ENCODE measurements around the gene GPR39. TPM values are rescaled to one million over a fixed set of nuclear protein-coding genes. Genes with fewer than 3 reads are reported as not detected.

Gene GPR39
- total RNA-seq, 1 experiment from 2014 or later, result 0.50 TPM

DNA sequence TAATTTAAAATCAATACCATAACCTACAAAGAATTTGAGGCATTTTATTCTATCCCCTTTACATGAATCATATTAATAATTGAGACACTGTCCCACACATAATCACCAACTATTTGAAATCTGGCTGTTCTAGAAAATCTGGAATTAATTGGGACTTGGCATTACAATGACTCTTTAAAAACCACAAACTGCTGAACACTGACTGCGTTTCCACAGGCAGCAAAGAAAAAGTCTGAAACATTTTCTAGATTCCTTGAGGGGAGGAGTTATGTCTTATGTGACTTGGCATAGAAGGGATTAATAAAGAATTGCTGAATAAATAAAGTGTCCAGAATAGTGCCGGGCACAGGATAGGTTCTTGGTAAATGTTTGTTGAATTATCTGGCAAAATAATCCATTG, 61.4 kb downstream of the GPR39 start:
- TF ChIP-seq, protein P1, sequence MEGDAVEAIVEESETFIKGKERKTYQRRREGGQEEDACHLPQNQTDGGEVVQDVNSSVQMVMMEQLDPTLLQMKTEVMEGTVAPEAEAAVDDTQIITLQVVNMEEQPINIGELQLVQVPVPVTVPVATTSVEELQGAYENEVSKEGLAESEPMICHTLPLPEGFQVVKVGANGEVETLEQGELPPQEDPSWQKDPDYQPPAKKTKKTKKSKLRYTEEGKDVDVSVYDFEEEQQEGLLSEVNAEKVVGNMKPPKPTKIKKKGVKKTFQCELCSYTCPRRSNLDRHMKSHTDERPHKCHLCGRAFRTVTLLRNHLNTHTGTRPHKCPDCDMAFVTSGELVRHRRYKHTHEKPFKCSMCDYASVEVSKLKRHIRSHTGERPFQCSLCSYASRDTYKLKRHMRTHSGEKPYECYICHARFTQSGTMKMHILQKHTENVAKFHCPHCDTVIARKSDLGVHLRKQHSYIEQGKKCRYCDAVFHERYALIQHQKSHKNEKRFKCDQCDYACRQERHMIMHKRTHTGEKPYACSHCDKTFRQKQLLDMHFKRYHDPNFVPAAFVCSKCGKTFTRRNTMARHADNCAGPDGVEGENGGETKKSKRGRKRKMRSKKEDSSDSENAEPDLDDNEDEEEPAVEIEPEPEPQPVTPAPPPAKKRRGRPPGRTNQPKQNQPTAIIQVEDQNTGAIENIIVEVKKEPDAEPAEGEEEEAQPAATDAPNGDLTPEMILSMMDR (conservative IDR thresholded peaks at IDR 0.05), result no peak
- Histone ChIP-seq H3K9ac (ENCODE audit: extremely low read depth, insufficient read length, low read length) (no peak overlapping the region), H3K14ac (ENCODE audit: insufficient read depth, low read length) (no peak overlapping the region), H3K4me2 (ENCODE audit: insufficient read depth, insufficient read length, low read length) (no peak overlapping the region), H3K23ac (ENCODE audit: insufficient read length, low read depth, low read length) (no peak overlapping the region), H3K56ac (ENCODE audit: insufficient read length, low read depth, low read length) (no peak overlapping the region), H3T11ph (ENCODE audit: low read length) (no peak overlapping the region), H3K9me3 (ENCODE audit: control insufficient read depth, low read depth, low read length) (no peaks in the 10 kb centered on the region), H3K79me1 (ENCODE audit: insufficient read depth, low read depth, low read length, poor library complexity, severe bottlenecking) (no peaks in the 10 kb centered on the region), H2BK120ac (ENCODE audit: low read depth, low read length, poor library complexity, severe bottlenecking) (no peak overlapping the region), H4K8ac (replicated peaks; ENCODE audit: insufficient read length, low read depth, low read length) (no peak overlapping the region), H2BK12ac (ENCODE audit: insufficient read length, low read depth, low read length) (no peak overlapping the region), H2AFZ (ENCODE audit: low read length) (no peak overlapping the region), H4K5ac (ENCODE audit: insufficient read length, low read depth, low read length) (no peak overlapping the region), H4K91ac (ENCODE audit: insufficient read length, low read depth, low read length) (no peak overlapping the region), H3K27me3 (ENCODE audit: insufficient read depth, low read length) (no peaks in the 10 kb centered on the region), H2BK15ac (ENCODE audit: low read depth, low read length) (no peak overlapping the region), H4K20me1 (ENCODE audit: control insufficient read depth, insufficient read depth, insufficient read length) (no peaks in the 10 kb centered on the region), H2BK20ac (ENCODE audit: low read depth, low read length, poor library complexity, severe bottlenecking) (no peak overlapping the region), H3K27ac (ENCODE audit: insufficient read length, low read depth, low read length) (no peak overlapping the region), H3K4ac (ENCODE audit: low read depth, low read length) (no peak overlapping the region), H3K4me1 (ENCODE audit: insufficient read depth, low read length) (no peaks in the 10 kb centered on the region), H2AK5ac (ENCODE audit: insufficient read length, low read length) (no peak overlapping the region), H3K79me2 (ENCODE audit: insufficient read depth, low read length) (no peaks in the 10 kb centered on the region), H3K23me2 (ENCODE audit: insufficient read length, low read depth, low read length, poor library complexity, severe bottlenecking) (no peaks in the 10 kb centered on the region), H2BK5ac (ENCODE audit: insufficient read length, low read length) (no peak overlapping the region), H3K18ac (ENCODE audit: insufficient read length, low read depth, low read length) (no peak overlapping the region)
- H3K9me3 Mint-ChIP-seq, result no peaks in the 10 kb centered on the region; a peak in 3 of 5 replicates
- H3K4me1 Mint-ChIP-seq, result peaks cover 0 to 5% of the 10 kb centered on the region in 2 experiments; a peak in 2 of 4 replicates
- H3K27ac Mint-ChIP-seq, result no peak overlapping the region
- H3K27me3 Mint-ChIP-seq (ENCODE audit: low read depth), result no peaks in the 10 kb centered on the region
- H3K36me3 Mint-ChIP-seq (ENCODE audit: insufficient read depth in 1 of 3, low read depth in 3 of 3), result no peaks in the 10 kb centered on the region; a peak in 1 of 7 replicates
- DNase-seq, result no peak
- H3K4me3 Mint-ChIP-seq, result no peak overlapping the region
- no CpG with 5 or more reads among the region's 2 CpGs for WGBS (ENCODE audit: extremely low coverage, insufficient read length, low lambda C conversion rate)

Data from H9 (cell line).